ENCODE results near the gene LBR.

The LBR gene

GRCh38 chr1:225422031-225422605 lies 5.7 kb downstream of the LBR start:
- DNase-seq, result no peak
- H4K12ac ChIP-seq (ENCODE audit: low read depth, low read length), result no peak overlapping the region
- no peak overlapping the region for H3K27ac ChIP-seq (ENCODE audit: low read depth, low read length)
- peaks cover 4% of the 10 kb centered on the region for H3K79me1 ChIP-seq (ENCODE audit: low read length)
- WGBS (ENCODE audit: extremely low coverage, insufficient coverage, insufficient read length), result no CpG with 5 or more reads among the region's 14 CpGs
- peaks cover 18% of the 10 kb centered on the region for H3K79me2 ChIP-seq (ENCODE audit: control insufficient read depth, insufficient read depth, low read length, poor library complexity)
- no peak overlapping the region for H2BK12ac ChIP-seq (ENCODE audit: low read length)
- H2BK5ac ChIP-seq (ENCODE audit: low read depth, low read length, poor library complexity), result no peak overlapping the region
- no peak overlapping the region for H3K14ac ChIP-seq (ENCODE audit: low read length)
- no peak overlapping the region for H3K18ac ChIP-seq (ENCODE audit: low read length)
- no peak overlapping the region for H4K8ac ChIP-seq (ENCODE audit: low read depth, low read length)
- H3K23ac ChIP-seq (ENCODE audit: low read length), result no peak overlapping the region
- no peak overlapping the region for H3K4me2 ChIP-seq (ENCODE audit: low read length)
- H4K91ac ChIP-seq (ENCODE audit: low read depth, low read length), result no peak overlapping the region
- H3K27me3 ChIP-seq (ENCODE audit: insufficient read depth, low read length), result no peaks in the 10 kb centered on the region
- H2AK5ac ChIP-seq (ENCODE audit: low read length), result no peak overlapping the region
- H3K4me1 ChIP-seq (ENCODE audit: control insufficient read depth in 1 of 2, insufficient read depth in 2 of 2, low read length in 2 of 2), result peaks cover 20 to 29% of the 10 kb centered on the region in 2 experiments
- H3K9ac ChIP-seq (ENCODE audit: low read length), result no peak overlapping the region
- H3K9me3 ChIP-seq (ENCODE audit: insufficient read depth, low read depth, low read length), result no peaks in the 10 kb centered on the region
- H2AFZ ChIP-seq (ENCODE audit: insufficient read depth, low read length, poor library complexity), result no peak overlapping the region
- H3K4me3 ChIP-seq (ENCODE audit: low read depth, low read length), result no peak overlapping the region
- H3K4ac ChIP-seq (ENCODE audit: low read depth, low read length), result no peak overlapping the region
- H3K36me3 ChIP-seq (ENCODE audit: control insufficient read depth in 1 of 2, insufficient read depth in 2 of 2, low read length in 2 of 2), result peaks cover 9 to 14% of the 10 kb centered on the region in 2 experiments
- no peak overlapping the region for H2BK120ac ChIP-seq (ENCODE audit: insufficient read depth, low read length, poor library complexity)

GRCh38 chr1:225418598-225418997 lies 9.2 kb downstream of the LBR start:
- peak in 1 of 2 donors; percentile 38 for DNase-seq
- H3K79me1 ChIP-seq (ENCODE audit: low read length), result no peaks in the 10 kb centered on the region
- no peak overlapping the region for H3K18ac ChIP-seq (ENCODE audit: low read length)
- no peak overlapping the region for H2BK5ac ChIP-seq (ENCODE audit: low read depth, low read length, poor library complexity)
- H3K27me3 ChIP-seq (ENCODE audit: insufficient read depth, low read length), result no peaks in the 10 kb centered on the region
- no peak overlapping the region for H3K9ac ChIP-seq (ENCODE audit: low read length)
- H4K91ac ChIP-seq (ENCODE audit: low read depth, low read length), result no peak overlapping the region
- no peak overlapping the region for H2BK120ac ChIP-seq (ENCODE audit: insufficient read depth, low read length, poor library complexity)
- no peak overlapping the region for H4K12ac ChIP-seq (ENCODE audit: low read depth, low read length)
- H2BK12ac ChIP-seq (ENCODE audit: low read length), result no peak overlapping the region
- no peak overlapping the region for H4K8ac ChIP-seq (ENCODE audit: low read depth, low read length)
- peaks cover 2 to 8% of the 10 kb centered on the region in 2 experiments for H3K4me1 ChIP-seq (ENCODE audit: control insufficient read depth in 1 of 2, insufficient read depth in 2 of 2, low read length in 2 of 2)
- H3K4me3 ChIP-seq (ENCODE audit: low read depth, low read length), result no peak overlapping the region
- peaks cover 7% of the 10 kb centered on the region for H3K79me2 ChIP-seq (ENCODE audit: control insufficient read depth, insufficient read depth, low read length, poor library complexity)
- no peak overlapping the region for H3K27ac ChIP-seq (ENCODE audit: low read depth, low read length)
- no peaks in the 10 kb centered on the region for H3K9me3 ChIP-seq (ENCODE audit: insufficient read depth, low read depth, low read length)
- H2AFZ ChIP-seq (ENCODE audit: insufficient read depth, low read length, poor library complexity), result no peak overlapping the region
- peaks cover 17 to 28% of the 10 kb centered on the region in 2 experiments for H3K36me3 ChIP-seq (ENCODE audit: control insufficient read depth in 1 of 2, insufficient read depth in 2 of 2, low read length in 2 of 2)
- no CpG with 5 or more reads among the region's 4 CpGs for WGBS (ENCODE audit: extremely low coverage, insufficient coverage, insufficient read length)
- no peak overlapping the region for H2AK5ac ChIP-seq (ENCODE audit: low read length)
- H3K23ac ChIP-seq (ENCODE audit: low read length), result no peak overlapping the region
- no peak overlapping the region for H3K4ac ChIP-seq (ENCODE audit: low read depth, low read length)
- H3K4me2 ChIP-seq (ENCODE audit: low read length), result no peak overlapping the region
- H3K14ac ChIP-seq (ENCODE audit: low read length), result no peak overlapping the region

- H4K91ac ChIP-seq (ENCODE audit: low read depth, low read length), result no peak overlapping the region
- no peak for DNase-seq
- H3K18ac ChIP-seq (ENCODE audit: low read length), result no peak overlapping the region
- H2BK5ac ChIP-seq (ENCODE audit: low read depth, low read length, poor library complexity), result no peak overlapping the region
- H3K14ac ChIP-seq (ENCODE audit: low read length), result no peak overlapping the region
- H3K36me3 ChIP-seq (ENCODE audit: control insufficient read depth in 1 of 2, insufficient read depth in 2 of 2, low read length in 2 of 2), result peaks cover 19 to 26% of the 10 kb centered on the region in 2 experiments
- no peak overlapping the region for H3K23ac ChIP-seq (ENCODE audit: low read length)
- no peaks in the 10 kb centered on the region for H3K9me3 ChIP-seq (ENCODE audit: insufficient read depth, low read depth, low read length)
- H3K79me1 ChIP-seq (ENCODE audit: low read length), result no peaks in the 10 kb centered on the region
- H4K12ac ChIP-seq (ENCODE audit: low read depth, low read length), result no peak overlapping the region
- no peak overlapping the region for H3K4me3 ChIP-seq (ENCODE audit: low read depth, low read length)
- no peak overlapping the region for H3K4me2 ChIP-seq (ENCODE audit: low read length)
- no peak overlapping the region for H3K9ac ChIP-seq (ENCODE audit: low read length)
- H2BK12ac ChIP-seq (ENCODE audit: low read length), result no peak overlapping the region
- no peak overlapping the region for H2BK120ac ChIP-seq (ENCODE audit: insufficient read depth, low read length, poor library complexity)
- H3K27ac ChIP-seq (ENCODE audit: low read depth, low read length), result no peak overlapping the region
- H3K4me1 ChIP-seq (ENCODE audit: control insufficient read depth in 1 of 2, insufficient read depth in 2 of 2, low read length in 2 of 2), result peaks cover 2 to 5% of the 10 kb centered on the region in 2 experiments
- no peak overlapping the region for H2AFZ ChIP-seq (ENCODE audit: insufficient read depth, low read length, poor library complexity)
- H3K4ac ChIP-seq (ENCODE audit: low read depth, low read length), result no peak overlapping the region
- H3K79me2 ChIP-seq (ENCODE audit: control insufficient read depth, insufficient read depth, low read length, poor library complexity), result peaks cover 4% of the 10 kb centered on the region
- no peak overlapping the region for H4K8ac ChIP-seq (ENCODE audit: low read depth, low read length)
- H3K27me3 ChIP-seq (ENCODE audit: insufficient read depth, low read length), result no peaks in the 10 kb centered on the region
- no CpG with 5 or more reads among the region's 2 CpGs for WGBS (ENCODE audit: extremely low coverage, insufficient coverage, insufficient read length)
- no peak overlapping the region for H2AK5ac ChIP-seq (ENCODE audit: low read length)
These were observed 9.8 kb downstream of the LBR start for GRCh38 chr1:225418059-225418458.

- no peaks in the 10 kb centered on the region for H3K79me1 ChIP-seq (ENCODE audit: low read length)
These were observed 11.7 kb downstream of the LBR start for GRCh38 chr1:225415967-225416745.

More at GRCh38 chr1:225415967-225416745, 11.7 kb downstream of the LBR start:
- H3K14ac ChIP-seq (ENCODE audit: low read length), result no peak overlapping the region
- H2BK120ac ChIP-seq (ENCODE audit: insufficient read depth, low read length, poor library complexity), result no peak overlapping the region
- no peak overlapping the region for H3K4me3 ChIP-seq (ENCODE audit: low read depth, low read length)
- no peak overlapping the region for H3K27ac ChIP-seq (ENCODE audit: low read depth, low read length)
- peaks cover 2% of the 10 kb centered on the region for H3K79me2 ChIP-seq (ENCODE audit: control insufficient read depth, insufficient read depth, low read length, poor library complexity)
- no peak overlapping the region for H4K8ac ChIP-seq (ENCODE audit: low read depth, low read length)
- H3K4me1 ChIP-seq (ENCODE audit: control insufficient read depth in 1 of 2, insufficient read depth in 2 of 2, low read length in 2 of 2), result peaks cover 2 to 5% of the 10 kb centered on the region in 2 experiments
- H2BK5ac ChIP-seq (ENCODE audit: low read depth, low read length, poor library complexity), result no peak overlapping the region
- no peak overlapping the region for H3K9ac ChIP-seq (ENCODE audit: low read length)
- H3K23ac ChIP-seq (ENCODE audit: low read length), result no peak overlapping the region
- DNase-seq, result no peak
- no peak overlapping the region for H3K4me2 ChIP-seq (ENCODE audit: low read length)
- no CpG with 5 or more reads among the region's 11 CpGs for WGBS (ENCODE audit: extremely low coverage, insufficient coverage, insufficient read length)
- no peak overlapping the region for H4K91ac ChIP-seq (ENCODE audit: low read depth, low read length)
- no peak overlapping the region for H4K12ac ChIP-seq (ENCODE audit: low read depth, low read length)
- H3K9me3 ChIP-seq (ENCODE audit: insufficient read depth, low read depth, low read length), result no peaks in the 10 kb centered on the region
- no peak overlapping the region for H3K4ac ChIP-seq (ENCODE audit: low read depth, low read length)
- H2AFZ ChIP-seq (ENCODE audit: insufficient read depth, low read length, poor library complexity), result no peak overlapping the region
- no peak overlapping the region for H2BK12ac ChIP-seq (ENCODE audit: low read length)
- no peaks in the 10 kb centered on the region for H3K27me3 ChIP-seq (ENCODE audit: insufficient read depth, low read length)
- no peak overlapping the region for H3K18ac ChIP-seq (ENCODE audit: low read length)
- no peak overlapping the region for H2AK5ac ChIP-seq (ENCODE audit: low read length)
- peaks cover 26 to 31% of the 10 kb centered on the region in 2 experiments for H3K36me3 ChIP-seq (ENCODE audit: control insufficient read depth in 1 of 2, insufficient read depth in 2 of 2, low read length in 2 of 2)

All from trophoblast cell (in vitro differentiated cells and primary cell).